ENCODE results near the gene PDE1A.

DNA sequence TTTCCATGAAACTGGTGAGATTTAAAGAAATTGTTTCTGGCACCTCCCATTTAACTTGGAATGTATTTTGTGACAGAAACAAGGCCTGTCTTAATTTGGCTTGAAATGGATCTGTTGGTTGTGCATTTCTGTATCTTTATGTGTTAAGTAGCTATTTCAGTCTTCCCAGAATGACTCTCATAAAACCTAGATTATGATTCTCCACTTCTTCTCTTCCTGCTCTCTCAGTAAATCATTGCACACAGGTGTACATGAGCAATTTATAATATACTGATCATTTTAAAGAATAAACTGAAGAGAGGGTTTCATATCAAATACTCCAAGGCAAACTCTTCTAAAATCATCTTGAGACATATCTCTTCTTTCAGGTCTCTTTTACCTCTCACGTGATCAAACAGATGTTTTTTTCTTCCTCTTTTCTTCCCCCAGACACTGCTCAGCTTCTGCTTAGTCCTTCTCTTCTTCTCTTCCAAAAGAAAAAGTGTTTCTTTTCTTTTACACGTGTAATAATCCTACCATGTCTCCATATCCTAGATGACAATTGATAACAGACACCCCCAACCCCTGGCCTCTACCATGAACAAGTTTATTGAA lies 329.2 kb downstream of the PDE1A start:
- no peak for TF ChIP-seq CTCF (IDR thresholded peaks at IDR 0.05)
- TF ChIP-seq POLR2A (IDR thresholded peaks at IDR 0.05), result no peak

All from right lobe of liver (tissue), 4 donors.